Measurements from ENCODE around the gene CEACAM16.

CEACAM16 gene

GRCh38 chr19:44757057-44757734, 58.2 kb downstream of the CEACAM16 start:
- in situ Hi-C loops (cut with HindIII; ENCODE audit: low sequenced_read_pairs) = no loop called here

- in situ Hi-C loops (cut with HindIII; ENCODE audit: low sequenced_read_pairs) = no loop called here
These were observed 59.0 kb downstream of the CEACAM16 start for GRCh38 chr19:44757735-44758505.

- in situ Hi-C loops (cut with HindIII; ENCODE audit: low sequenced_read_pairs) = no loop called here
These were observed 59.6 kb downstream of the CEACAM16 start for GRCh38 chr19:44758596-44758995.

GRCh38 chr19:44759083-44759804, 60.3 kb downstream of the CEACAM16 start:
- in situ Hi-C loops (cut with HindIII; ENCODE audit: low sequenced_read_pairs) = no loop called here

Measured in DLD1 (cell line).